ENCODE results near the gene CYCS. TPM values are rescaled to one million over a fixed set of nuclear protein-coding genes. Genes with fewer than 3 reads are reported as not detected.
A peak's percentile ranks its signal among the peaks of the same experiment; 100 is the strongest.

The CYCS gene
- total and polyA plus RNA-seq, 10 of the 15 experiments (the other 5 are each of a cell fraction or from before 2014, with no cell fraction given): 113 to 952 (median 356) TPM

DNA sequence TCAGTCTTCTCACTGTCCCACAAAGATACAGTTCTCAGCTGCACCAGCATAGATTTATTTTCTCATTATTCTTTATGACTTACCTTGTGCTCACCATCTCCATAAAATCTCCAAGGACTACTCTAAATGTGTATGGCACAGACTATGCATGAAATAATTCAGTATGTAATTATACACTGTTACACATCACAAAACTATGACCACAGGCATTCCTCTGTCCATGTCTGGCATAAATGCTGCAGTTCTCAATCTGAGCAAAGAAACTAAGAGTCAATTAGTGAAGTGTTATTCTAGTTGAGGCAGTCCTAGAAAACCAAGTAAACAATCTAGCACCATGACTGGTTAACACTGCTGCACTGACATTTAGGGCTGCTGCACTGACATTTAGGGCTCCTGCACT lies 2.7 kb downstream of the CYCS start (continued):
- TF ChIP-seq, protein P1, sequence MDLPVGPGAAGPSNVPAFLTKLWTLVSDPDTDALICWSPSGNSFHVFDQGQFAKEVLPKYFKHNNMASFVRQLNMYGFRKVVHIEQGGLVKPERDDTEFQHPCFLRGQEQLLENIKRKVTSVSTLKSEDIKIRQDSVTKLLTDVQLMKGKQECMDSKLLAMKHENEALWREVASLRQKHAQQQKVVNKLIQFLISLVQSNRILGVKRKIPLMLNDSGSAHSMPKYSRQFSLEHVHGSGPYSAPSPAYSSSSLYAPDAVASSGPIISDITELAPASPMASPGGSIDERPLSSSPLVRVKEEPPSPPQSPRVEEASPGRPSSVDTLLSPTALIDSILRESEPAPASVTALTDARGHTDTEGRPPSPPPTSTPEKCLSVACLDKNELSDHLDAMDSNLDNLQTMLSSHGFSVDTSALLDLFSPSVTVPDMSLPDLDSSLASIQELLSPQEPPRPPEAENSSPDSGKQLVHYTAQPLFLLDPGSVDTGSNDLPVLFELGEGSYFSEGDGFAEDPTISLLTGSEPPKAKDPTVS (IDR thresholded peaks at IDR 0.05; ENCODE audit: low read depth, low read length): no peak
- TF ChIP-seq, protein P2, sequence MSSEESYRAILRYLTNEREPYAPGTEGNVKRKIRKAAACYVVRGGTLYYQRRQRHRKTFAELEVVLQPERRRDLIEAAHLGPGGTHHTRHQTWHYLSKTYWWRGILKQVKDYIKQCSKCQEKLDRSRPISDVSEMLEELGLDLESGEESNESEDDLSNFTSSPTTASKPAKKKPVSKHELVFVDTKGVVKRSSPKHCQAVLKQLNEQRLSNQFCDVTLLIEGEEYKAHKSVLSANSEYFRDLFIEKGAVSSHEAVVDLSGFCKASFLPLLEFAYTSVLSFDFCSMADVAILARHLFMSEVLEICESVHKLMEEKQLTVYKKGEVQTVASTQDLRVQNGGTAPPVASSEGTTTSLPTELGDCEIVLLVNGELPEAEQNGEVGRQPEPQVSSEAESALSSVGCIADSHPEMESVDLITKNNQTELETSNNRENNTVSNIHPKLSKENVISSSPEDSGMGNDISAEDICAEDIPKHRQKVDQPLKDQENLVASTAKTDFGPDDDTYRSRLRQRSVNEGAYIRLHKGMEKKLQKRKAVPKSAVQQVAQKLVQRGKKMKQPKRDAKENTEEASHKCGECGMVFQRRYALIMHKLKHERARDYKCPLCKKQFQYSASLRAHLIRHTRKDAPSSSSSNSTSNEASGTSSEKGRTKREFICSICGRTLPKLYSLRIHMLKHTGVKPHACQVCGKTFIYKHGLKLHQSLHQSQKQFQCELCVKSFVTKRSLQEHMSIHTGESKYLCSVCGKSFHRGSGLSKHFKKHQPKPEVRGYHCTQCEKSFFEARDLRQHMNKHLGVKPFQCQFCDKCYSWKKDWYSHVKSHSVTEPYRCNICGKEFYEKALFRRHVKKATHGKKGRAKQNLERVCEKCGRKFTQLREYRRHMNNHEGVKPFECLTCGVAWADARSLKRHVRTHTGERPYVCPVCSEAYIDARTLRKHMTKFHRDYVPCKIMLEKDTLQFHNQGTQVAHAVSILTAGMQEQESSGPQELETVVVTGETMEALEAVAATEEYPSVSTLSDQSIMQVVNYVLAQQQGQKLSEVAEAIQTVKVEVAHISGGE (CRISPR knock-in tag; IDR thresholded peaks at IDR 0.05): no peak
- TF ChIP-seq GATAD2B (conservative IDR thresholded peaks at IDR 0.05; ENCODE audit: low read depth): no peak

DNA sequence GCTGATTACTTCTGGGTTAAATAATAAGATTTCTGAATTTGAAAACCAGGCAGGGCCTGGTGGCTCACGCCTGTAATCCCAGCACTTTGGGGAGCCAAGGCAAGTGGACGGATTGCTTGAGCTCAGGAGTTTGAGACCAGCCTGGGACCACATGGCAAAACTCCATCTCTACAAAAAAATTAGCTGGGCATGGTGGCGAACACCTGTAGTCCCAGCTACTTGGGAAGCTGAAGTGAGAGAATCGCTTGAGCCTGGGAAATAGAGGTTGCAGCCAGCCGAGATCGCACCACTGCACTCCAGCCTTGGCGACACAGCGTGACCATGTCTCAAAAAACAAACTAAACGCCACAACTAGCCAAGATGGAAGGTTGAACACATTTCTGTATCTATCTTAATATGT lies 3.5 kb downstream of the CYCS start:
- Histone ChIP-seq H3K4me2 (ENCODE audit: control insufficient read depth, insufficient read depth) (no peak overlapping the region), H3K27me3 (replicated peaks in 1 of 2; ENCODE audit: control insufficient read depth in 2 of 2, insufficient read depth in 2 of 2, low read length in 1 of 2) (no peaks in the 10 kb centered on the region), H3K4me3 (no peak overlapping the region), H3K9ac (ENCODE audit: control insufficient read depth, insufficient read depth, low read length) (no peak overlapping the region), H3K79me2 (ENCODE audit: control insufficient read depth, insufficient read depth, low read length) (peaks cover 47% of the 10 kb centered on the region), H3K9me3 (replicated peaks; ENCODE audit: control insufficient read depth, insufficient read depth, low read length) (no peaks in the 10 kb centered on the region; the same call in 1 of the 3 replicates), H4K20me1 (ENCODE audit: control insufficient read depth, insufficient read depth) (no peaks in the 10 kb centered on the region), H3K36me3 (ENCODE audit: control insufficient read depth in 2 of 2, insufficient read depth in 2 of 2, low read length in 1 of 2) (peaks cover 8 to 21% of the 10 kb centered on the region in 2 experiments), H3K4me1 (ENCODE audit: control insufficient read depth, insufficient read depth, low read length) (peaks cover 39% of the 10 kb centered on the region), H2AFZ (ENCODE audit: control insufficient read depth, low read depth, low read length) (no peak overlapping the region), H3K27ac (ENCODE audit: control insufficient read depth, insufficient read depth) (no peak overlapping the region)
- CTCF ChIA-PET: no interaction called here
- RAD21 ChIA-PET (ENCODE audit: unreplicated experiment): no interaction called here
- SMC1A ChIA-PET (ENCODE audit: uncharacterized antibody, unreplicated experiment): interaction anchor here (0.7 kb wide), 1 partner anchor 1715 kb away, joined by 4 read pairs; no protein-coding TSS in a partner anchor
- 98% methylated on average over 9 of the region's 9 CpGs for WGBS (ENCODE audit: insufficient coverage, insufficient replicate concordance, low lambda C conversion rate, missing lambda C conversion rate)
- in situ Hi-C loops (cut with MboI): no loop called here
- FAIRE-seq (no peak), DNase-seq (ENCODE audit: low read depth, low spot score) (no peak), ATAC-seq (no peak)
- intact Hi-C loops (cut with micrococcal nuclease; ENCODE audit: unreplicated experiment): no loop called here
- POLR2A ChIA-PET: interaction anchor here (0.6 kb wide), 2 partner anchors 13 to 491 kb away, joined by 3 read pairs; no protein-coding TSS in a partner anchor
- no TSS peak for BruUV-seq (replicated peaks)
- TF ChIP-seq, protein P3, sequence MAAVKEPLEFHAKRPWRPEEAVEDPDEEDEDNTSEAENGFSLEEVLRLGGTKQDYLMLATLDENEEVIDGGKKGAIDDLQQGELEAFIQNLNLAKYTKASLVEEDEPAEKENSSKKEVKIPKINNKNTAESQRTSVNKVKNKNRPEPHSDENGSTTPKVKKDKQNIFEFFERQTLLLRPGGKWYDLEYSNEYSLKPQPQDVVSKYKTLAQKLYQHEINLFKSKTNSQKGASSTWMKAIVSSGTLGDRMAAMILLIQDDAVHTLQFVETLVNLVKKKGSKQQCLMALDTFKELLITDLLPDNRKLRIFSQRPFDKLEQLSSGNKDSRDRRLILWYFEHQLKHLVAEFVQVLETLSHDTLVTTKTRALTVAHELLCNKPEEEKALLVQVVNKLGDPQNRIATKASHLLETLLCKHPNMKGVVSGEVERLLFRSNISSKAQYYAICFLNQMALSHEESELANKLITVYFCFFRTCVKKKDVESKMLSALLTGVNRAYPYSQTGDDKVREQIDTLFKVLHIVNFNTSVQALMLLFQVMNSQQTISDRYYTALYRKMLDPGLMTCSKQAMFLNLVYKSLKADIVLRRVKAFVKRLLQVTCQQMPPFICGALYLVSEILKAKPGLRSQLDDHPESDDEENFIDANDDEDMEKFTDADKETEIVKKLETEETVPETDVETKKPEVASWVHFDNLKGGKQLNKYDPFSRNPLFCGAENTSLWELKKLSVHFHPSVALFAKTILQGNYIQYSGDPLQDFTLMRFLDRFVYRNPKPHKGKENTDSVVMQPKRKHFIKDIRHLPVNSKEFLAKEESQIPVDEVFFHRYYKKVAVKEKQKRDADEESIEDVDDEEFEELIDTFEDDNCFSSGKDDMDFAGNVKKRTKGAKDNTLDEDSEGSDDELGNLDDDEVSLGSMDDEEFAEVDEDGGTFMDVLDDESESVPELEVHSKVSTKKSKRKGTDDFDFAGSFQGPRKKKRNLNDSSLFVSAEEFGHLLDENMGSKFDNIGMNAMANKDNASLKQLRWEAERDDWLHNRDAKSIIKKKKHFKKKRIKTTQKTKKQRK (IDR thresholded peaks at IDR 0.05; ENCODE audit: low read depth, low read length): no peak
- TF ChIP-seq NFYA (IDR thresholded peaks at IDR 0.05; ENCODE audit: borderline replicate concordance, low read depth, low read length): no peak
- TF ChIP-seq, protein P4, sequence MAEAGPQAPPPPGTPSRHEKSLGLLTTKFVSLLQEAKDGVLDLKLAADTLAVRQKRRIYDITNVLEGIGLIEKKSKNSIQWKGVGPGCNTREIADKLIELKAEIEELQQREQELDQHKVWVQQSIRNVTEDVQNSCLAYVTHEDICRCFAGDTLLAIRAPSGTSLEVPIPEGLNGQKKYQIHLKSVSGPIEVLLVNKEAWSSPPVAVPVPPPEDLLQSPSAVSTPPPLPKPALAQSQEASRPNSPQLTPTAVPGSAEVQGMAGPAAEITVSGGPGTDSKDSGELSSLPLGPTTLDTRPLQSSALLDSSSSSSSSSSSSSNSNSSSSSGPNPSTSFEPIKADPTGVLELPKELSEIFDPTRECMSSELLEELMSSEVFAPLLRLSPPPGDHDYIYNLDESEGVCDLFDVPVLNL (IDR thresholded peaks at IDR 0.05; ENCODE audit: low read depth, low read length): no peak
- TF ChIP-seq, protein P5, sequence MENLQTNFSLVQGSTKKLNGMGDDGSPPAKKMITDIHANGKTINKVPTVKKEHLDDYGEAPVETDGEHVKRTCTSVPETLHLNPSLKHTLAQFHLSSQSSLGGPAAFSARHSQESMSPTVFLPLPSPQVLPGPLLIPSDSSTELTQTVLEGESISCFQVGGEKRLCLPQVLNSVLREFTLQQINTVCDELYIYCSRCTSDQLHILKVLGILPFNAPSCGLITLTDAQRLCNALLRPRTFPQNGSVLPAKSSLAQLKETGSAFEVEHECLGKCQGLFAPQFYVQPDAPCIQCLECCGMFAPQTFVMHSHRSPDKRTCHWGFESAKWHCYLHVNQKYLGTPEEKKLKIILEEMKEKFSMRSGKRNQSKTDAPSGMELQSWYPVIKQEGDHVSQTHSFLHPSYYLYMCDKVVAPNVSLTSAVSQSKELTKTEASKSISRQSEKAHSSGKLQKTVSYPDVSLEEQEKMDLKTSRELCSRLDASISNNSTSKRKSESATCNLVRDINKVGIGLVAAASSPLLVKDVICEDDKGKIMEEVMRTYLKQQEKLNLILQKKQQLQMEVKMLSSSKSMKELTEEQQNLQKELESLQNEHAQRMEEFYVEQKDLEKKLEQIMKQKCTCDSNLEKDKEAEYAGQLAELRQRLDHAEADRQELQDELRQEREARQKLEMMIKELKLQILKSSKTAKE (IDR thresholded peaks at IDR 0.05; ENCODE audit: low read depth, poor library complexity, severe bottlenecking): no peak
- TF ChIP-seq POLR2AphosphoS5 (IDR thresholded peaks at IDR 0.05; ENCODE audit: low read length): peak; percentile 60; the same call in 1 of the 2 replicates
- no peak for TF ChIP-seq SRF (IDR thresholded peaks at IDR 0.05; ENCODE audit: low read depth in 2 of 2, low read length in 2 of 2)
- TF ChIP-seq HDGF (IDR thresholded peaks at IDR 0.05): no peak
